Neural progenitor cell (in vitro differentiated cells): ENCODE results near the gene TNIK.

Experiments used
- CTCF ChIP-seq: fragments of 200-600 bp; sonication (generic); IDR thresholded peaks from 2 replicates; pipeline ENCODE4 v1.5.1; 2017; ENCODE audit warnings: antibody characterized with exemption, mild to moderate bottlenecking
- EZH2phosphoT487 ChIP-seq: fragments of 200-600 bp; sonication (generic); IDR thresholded peaks from 2 replicates; pipeline ENCODE4 v1.6.1; 2017; ENCODE audit warnings: antibody characterized with exemption

GRCh38 chr3:171321559-171322360 lies 138.4 kb downstream of the TNIK start:
- no peak for TF ChIP-seq EZH2phosphoT487
- TF ChIP-seq CTCF, result no peak
